Measurements from ENCODE around the gene FAM120B. TPM values are rescaled to one million over a fixed set of nuclear protein-coding genes. Genes with fewer than 3 reads are reported as not detected.

The FAM120B gene
- total and polyA plus RNA-seq, 2 donors (not counting 1 experiment from before 2014, with no cell fraction given) = 14.4 to 19.3 TPM

GRCh38 chr6:170456334-170456733, 149.8 kb downstream of the FAM120B start:
- Histone ChIP-seq H3K9me3 (ENCODE audit: control insufficient read depth, insufficient read depth, low read depth, low read length) (no peaks in the 10 kb centered on the region), H3K9ac (ENCODE audit: insufficient read depth, low read length) (no peak overlapping the region), H4K20me1 (ENCODE audit: control insufficient read depth, extremely low read depth, insufficient read depth, low read length) (no peaks in the 10 kb centered on the region), H3K36me3 (ENCODE audit: control insufficient read depth, insufficient read depth, low read length) (no peaks in the 10 kb centered on the region), H3K79me2 (ENCODE audit: control insufficient read depth, insufficient read depth, low read length) (no peaks in the 10 kb centered on the region), H3K27me3 (ENCODE audit: control insufficient read depth, insufficient read depth, low read length) (no peaks in the 10 kb centered on the region), H3K27ac (ENCODE audit: insufficient read depth, low read length) (no peak overlapping the region), H3K4me3 (replicated peaks in 1 of 4; ENCODE audit: control extremely low read depth in 1 of 4, insufficient read depth in 1 of 4, low read depth in 3 of 4, low read length in 4 of 4) (no peak overlapping the region), H3K4me1 (ENCODE audit: control insufficient read depth, extremely low read depth, insufficient read depth, low read length) (no peaks in the 10 kb centered on the region), H2AFZ (ENCODE audit: low read length) (no peak overlapping the region), H3K4me2 (ENCODE audit: extremely low read depth, insufficient read depth, low read length) (no peak overlapping the region)
- TF ChIP-seq CTCF (conservative IDR thresholded peaks at IDR 0.05 in 1 of 2, IDR thresholded peaks at IDR 0.05 in 1 of 2; ENCODE audit: low read depth in 1 of 2, low read length in 2 of 2) (no peak), EZH2 (IDR thresholded peaks at IDR 0.05; ENCODE audit: low read length, missing control alignments) (no peak)
- DNase-seq (ENCODE audit: low read depth in 2 of 2) = no peak

Other genes starting within 250 kb of the FAM120B start
- 5.6 and 12.4 TPM in 2 replicates for gene DLL1, start 15.7 kb upstream of the FAM120B start, total RNA-seq
- 0.38 and 0.69 TPM in 2 replicates for gene DLL1, start 15.7 kb upstream of the FAM120B start, polyA plus RNA-seq
- gene PSMB1, start 246.5 kb downstream of the FAM120B start, total RNA-seq = 227 and 245 TPM in 2 replicates
- 489 and 585 TPM in 2 replicates for gene PSMB1, start 246.5 kb downstream of the FAM120B start, polyA plus RNA-seq
- gene TBP, start 247.6 kb downstream of the FAM120B start, total RNA-seq = 7.8 and 8.7 TPM in 2 replicates
- 14.2 and 14.4 TPM in 2 replicates for gene TBP, start 247.6 kb downstream of the FAM120B start, polyA plus RNA-seq